GM21526 (cell line): ENCODE results near the gene FREM1.
A peak's percentile ranks its signal among the peaks of the same experiment; 100 is the strongest.

ENCODE experiments used
- ATAC-seq: cut with Tn5 transposase; IDR thresholded peaks from one replicate; pipeline ENCODE4 v1.9.1; 2021; ENCODE audit warnings: moderate library complexity; ENCODE audit not compliant: unreplicated experiment, low FRiP score

Gene FREM1

GRCh38 chr9:14722391-14723035, 187.7 kb downstream of the FREM1 start, which contains the start of gene CER1:
TSS of gene CER1 (minus strand) at chr9:14722733. CDS start at chr9:14722672, 61 bp downstream.
- ATAC-seq, result no peak

DNA sequence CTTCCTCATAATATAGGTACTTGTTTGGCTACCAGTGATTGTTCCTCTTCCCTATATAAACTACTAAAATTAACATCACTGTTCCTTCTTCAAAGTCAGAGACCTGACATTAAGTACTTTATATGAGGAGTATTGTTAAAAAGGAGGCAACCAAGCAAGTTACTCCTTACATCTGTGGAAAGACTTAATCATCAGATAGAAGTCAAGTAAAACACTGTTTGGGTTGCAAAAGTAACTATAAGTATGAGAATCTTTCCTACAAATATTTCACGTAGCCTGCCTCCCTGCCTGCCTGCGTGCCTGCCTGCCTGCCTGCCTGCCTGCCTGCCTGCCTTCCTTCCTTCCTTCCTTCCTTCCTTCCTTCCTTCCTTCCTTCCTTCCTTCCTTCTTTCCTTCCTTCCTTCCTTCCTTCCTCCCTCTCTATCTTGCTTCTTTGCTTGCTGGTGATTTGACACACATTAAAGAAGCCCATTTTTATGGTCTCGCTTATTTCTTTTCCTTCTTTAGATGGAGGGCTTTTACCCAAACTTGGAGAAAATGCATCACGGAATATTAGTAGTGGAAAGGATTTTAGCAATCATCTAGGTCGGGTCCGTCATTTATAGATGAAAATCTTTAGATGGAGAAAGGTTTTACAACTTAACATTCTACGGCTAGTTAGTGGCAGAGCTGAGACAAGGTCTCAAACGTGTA, 190.9 kb downstream of the FREM1 start:
- ATAC-seq, result no peak

DNA sequence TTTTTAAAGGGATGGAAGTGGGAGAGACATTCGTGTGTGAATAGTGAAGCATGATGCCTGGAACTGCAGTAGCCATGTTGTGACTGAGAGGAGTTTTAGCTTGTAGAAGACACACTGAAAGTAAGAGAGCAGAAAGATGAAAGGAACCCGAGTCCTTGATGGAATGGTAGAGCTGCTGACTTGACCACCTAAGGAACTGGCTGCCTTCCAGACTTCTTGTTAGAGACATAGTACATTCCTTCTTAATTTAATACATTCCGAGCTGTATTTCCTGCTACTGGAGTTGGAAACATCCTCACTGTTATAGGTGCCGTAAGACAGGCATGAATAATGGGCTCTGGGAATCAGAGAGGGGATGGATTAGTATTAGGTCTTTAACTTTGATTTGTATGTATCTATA, 195.1 kb downstream of the FREM1 start:
- no peak for ATAC-seq

DNA sequence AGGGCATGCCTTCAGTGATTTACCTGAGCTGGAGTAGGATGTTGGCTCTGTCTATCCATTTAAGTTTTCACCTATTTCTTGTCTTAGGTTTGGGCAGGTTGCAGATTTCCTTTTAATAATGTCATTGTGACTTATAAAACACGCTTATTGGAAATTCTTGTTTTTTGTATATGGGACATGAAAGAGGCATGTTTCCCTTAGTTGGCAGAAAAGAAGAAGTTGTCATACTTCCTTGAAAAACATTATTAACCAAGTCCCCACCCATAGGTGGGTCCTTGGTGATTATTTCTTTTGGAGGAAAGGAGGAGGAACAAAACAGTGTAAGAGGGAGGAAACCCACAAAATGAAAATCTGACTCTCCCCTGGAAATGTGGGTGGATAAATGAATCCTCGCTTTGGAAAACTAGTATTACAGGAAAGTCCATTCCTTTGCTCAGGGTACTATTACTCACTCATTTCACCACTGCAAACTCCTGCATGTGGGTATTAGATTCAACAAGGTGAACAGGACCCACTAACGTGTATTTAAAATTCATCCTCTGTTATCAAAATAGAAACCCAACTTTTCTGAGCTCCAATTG, 197.0 kb downstream of the FREM1 start:
- no peak for ATAC-seq

DNA sequence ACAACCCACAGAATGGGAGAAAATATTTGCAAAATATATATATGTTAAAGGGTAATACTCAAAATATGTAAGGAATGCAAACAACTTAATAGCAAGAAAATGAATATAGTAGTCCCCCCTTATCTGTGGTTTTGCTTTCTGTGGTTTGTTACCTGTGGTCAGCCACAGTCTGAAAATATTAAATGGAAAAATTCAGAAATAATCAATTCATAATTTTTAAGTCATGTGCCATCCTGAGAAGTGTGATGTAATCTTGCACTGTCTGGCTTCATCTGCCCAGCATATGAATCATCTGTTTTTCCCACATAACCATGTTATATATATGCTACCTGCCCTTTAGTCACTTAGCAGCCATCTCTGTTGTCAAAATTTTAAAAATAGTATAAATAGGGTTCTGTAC, 199.4 kb downstream of the FREM1 start:
- no peak for ATAC-seq

- ATAC-seq, result peak; percentile 82
Observed at GRCh38 chr9:14706530-14707140, 203.6 kb downstream of the FREM1 start.

- ATAC-seq, result no peak
Observed at GRCh38 chr9:14705079-14705478, 205.1 kb downstream of the FREM1 start.

DNA sequence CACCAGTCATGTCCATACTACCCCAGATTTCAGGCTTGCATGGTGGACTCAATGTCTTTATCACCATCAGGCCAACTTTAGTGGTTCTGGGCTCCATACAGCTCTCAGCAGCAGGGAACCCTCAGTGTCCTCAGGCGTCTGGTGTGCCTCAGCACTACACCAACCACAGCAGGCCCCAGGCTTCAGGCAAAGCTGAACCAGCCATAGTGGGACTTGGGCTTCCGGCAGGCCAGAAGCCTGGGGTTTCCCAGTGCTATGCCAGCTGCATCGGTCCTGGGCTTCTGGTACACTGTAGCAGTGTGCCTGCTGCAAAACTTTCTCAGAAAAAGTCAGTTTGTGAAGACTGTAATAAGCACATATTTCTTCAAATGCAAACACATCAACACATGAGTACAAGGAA, 205.9 kb downstream of the FREM1 start:
- no peak for ATAC-seq

DNA sequence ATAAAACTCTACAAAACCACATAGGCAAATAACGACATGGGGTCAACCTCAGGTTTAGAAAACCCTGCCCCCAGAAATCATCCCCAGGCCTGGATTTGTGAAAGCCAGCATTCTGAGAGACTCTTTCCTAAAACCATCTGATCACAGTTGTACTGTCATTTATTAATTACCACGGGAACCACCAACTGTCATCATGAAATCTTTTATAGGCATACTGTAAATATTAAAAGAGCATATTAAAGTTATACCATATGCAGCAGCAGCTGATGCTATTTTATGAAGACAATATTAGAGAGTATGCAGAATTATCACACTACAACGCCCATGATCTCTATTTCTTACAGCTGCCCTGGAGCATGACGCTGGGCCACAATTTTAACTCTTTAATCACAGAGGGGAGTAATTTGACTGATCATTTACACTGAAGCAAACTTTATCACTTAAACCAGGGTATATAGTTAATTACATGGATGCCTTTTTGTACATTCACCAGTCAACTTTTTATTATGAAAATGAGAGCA, 208.0 kb downstream of the FREM1 start:
- ATAC-seq, result no peak

- peak; percentile 74 for ATAC-seq
Observed at GRCh38 chr9:14693251-14693861, 216.9 kb downstream of the FREM1 start, which contains the start of gene ZDHHC21. TSS of gene ZDHHC21 (minus strand) at chr9:14693432. CDS start at chr9:14674340, 19,092 bp downstream.

GRCh38 chr9:14692470-14693250, 217.6 kb downstream of the FREM1 start:
- ATAC-seq, result peak; percentile 40

DNA sequence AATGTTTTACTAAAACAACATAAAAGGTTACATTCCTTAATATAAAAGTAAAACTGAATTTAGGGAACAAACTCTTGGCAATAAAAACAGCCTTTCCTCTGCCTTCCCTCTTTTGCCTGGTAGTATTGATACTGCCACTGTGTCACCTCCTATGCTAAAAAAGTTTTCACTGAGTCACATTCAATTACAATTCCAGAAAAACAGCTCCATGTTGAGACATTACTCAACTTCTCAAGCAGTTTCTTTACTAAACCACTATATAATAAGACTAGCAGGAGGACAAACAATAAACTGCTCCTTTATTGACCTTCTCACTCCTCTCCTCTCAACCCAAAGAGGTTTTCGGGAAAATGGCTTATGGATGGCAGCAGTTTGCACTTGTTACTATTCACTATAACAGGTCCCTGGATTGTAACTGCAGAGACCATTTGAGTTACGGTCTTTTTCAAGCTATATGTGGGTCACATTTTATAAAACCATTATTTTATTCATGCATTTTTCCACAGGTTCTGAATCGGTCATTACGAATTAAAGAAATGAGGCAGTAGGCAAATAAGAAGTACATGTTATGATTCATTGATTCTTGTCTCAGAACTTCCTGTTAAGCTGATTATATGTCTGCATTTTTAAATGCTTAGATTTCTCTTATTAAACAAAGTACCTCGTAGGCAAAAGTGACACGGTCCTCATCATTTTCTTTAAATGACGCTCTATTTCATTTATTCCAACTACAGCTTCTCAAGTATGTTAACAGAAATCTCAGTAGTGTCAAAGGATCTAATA, 219.1 kb downstream of the FREM1 start:
- no peak for ATAC-seq

DNA sequence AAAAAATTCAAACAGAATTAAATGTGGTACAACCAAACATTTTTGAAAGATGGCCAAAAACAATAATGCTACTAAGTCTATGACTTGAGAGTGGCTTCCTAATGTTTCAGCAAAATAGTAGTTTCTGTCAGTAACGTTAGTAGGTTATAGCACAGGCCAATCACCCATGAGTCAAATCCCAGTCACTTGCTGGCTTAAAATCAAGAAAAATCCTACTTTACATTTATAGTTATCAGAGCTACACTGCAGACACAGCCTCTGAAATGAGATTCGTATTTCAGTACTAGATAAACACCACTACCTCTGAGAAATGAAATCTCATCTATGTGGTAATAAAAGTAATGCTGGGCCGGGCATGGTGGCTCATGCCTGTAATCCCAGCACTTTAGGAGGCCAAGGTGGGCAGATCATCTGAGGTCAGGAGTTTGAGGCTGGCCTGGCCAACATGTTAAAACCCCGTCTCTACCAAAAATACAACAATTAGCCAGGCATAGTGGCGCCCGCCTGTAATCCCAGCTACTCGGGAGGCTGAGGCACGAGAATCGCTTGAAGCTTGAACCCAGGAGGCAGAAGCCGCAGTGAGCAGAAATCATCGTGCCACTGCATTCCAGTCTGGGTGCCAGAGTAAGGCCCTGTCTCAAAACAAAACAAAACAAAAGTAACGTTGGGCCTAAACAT, 223.0 kb downstream of the FREM1 start:
- ATAC-seq, result no peak

DNA sequence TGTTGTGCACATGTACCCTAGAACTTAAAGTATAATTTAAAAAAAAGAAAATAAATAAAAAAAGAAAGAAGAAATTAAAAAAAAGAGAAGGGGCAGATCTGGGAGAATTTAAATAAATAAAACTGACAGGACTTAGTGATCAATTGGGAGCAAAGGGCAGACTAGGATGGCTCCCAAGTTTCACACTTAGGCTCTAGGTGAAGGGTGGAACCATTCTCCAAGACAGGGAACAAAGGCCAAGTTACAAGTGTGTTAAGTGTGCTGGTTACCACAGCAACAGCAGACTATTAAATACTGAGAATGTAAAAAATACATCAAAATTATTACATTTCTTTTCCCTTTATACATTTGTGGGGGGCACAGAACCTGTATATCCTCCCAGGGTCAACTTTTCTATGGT, 224.1 kb downstream of the FREM1 start:
- no peak for ATAC-seq
